A549 treated with DMSO at 1 μM for 4 hours (cell line): ENCODE results near the gene MMAA. TPM values are rescaled to one million over a fixed set of nuclear protein-coding genes. Genes with fewer than 3 reads are reported as not detected.

ENCODE experiments used
- total RNA-seq: library from RNA; stranded (reverse); fragments of 200-300 nt; extraction: Qiagen RNA extraction; gene quantifications from 5 replicates; pipeline ENCODE4 v1.2.3, GENCODE V29; 2022; ENCODE audit warnings: low read depth

MMAA gene
- total RNA-seq: 1.6 to 2.4 TPM (median 1.8 TPM) in 5 replicates

GRCh38 chr4:145618932-145619638 is at the start of gene MMAA:
MMAA (plus strand) TSS chr4:145619385; CDS start chr4:145639140, 19,755 bp downstream.

GRCh38 chr4:145679991-145680455 is 60.8 kb downstream of the MMAA start, which contains the start of gene C4orf51:
C4orf51 (plus strand) TSS chr4:145680146; CDS start chr4:145680204, 58 bp downstream.

Other genes starting within 250 kb of the MMAA start
- gene SMAD1, start 137.5 kb upstream of the MMAA start, total RNA-seq: 9.3 to 13.0 TPM (median 11.7 TPM) in 5 replicates
- gene C4orf51, start 60.8 kb downstream of the MMAA start, total RNA-seq: not detected in 5 replicates